HL-60 (cell line): ENCODE data around the gene L3MBTL1.

Experiments used
- DNase-seq, 2 experiments: peaks; one replicate each; pipeline ENCODE4 v3.0.0-alpha.2; 2010 to 2020; ENCODE audit warnings: low read depth in 1 of 2, low spot score in 1 of 2
- H3K27ac ChIP-seq: fragments of 250-450 bp; sonication (Bioruptor Pico); replicated peaks from 2 replicates; pipeline ENCODE4 v1.5.1; 2020; ENCODE audit warnings: mild to moderate bottlenecking, moderate library complexity
- H3K27me3 ChIP-seq: fragments of 250-450 bp; sonication (Bioruptor Pico); 2 replicates; pipeline ENCODE4 v1.5.1; 2021; ENCODE audit warnings: mild to moderate bottlenecking, moderate library complexity; ENCODE audit not compliant: insufficient read depth, poor library complexity, severe bottlenecking
- H3K4me3 ChIP-seq: replicated peaks from 2 replicates; pipeline ENCODE4 v1.5.1; 2011; ENCODE audit warnings: mild to moderate bottlenecking, control low read depth, low read length; ENCODE audit not compliant: insufficient read depth
- GABPA ChIP-seq: IDR thresholded peaks from 2 replicates; pipeline ENCODE4 v1.6.1; 2012; ENCODE audit warnings: low read depth
- POLR2AphosphoS5 ChIP-seq: IDR thresholded peaks from 2 replicates; pipeline ENCODE4 v1.6.1; 2012; ENCODE audit warnings: low read depth
- SPI1 ChIP-seq: IDR thresholded peaks from 2 replicates; pipeline ENCODE4 v1.6.1; 2012; ENCODE audit warnings: low read depth, mild to moderate bottlenecking, borderline replicate concordance
- TF ChIP-seq, protein P1 (sequence below): IDR thresholded peaks from 2 replicates; pipeline ENCODE4 v1.6.1; 2012; ENCODE audit warnings: low read depth; ENCODE audit not compliant: insufficient replicate concordance
- TF ChIP-seq, protein P2 (sequence below): IDR thresholded peaks from one replicate; pipeline ENCODE4 v1.5.1; 2011; ENCODE audit warnings: low read length, control low read depth, inconsistent platforms; ENCODE audit not compliant: insufficient read depth

The L3MBTL1 gene

DNA sequence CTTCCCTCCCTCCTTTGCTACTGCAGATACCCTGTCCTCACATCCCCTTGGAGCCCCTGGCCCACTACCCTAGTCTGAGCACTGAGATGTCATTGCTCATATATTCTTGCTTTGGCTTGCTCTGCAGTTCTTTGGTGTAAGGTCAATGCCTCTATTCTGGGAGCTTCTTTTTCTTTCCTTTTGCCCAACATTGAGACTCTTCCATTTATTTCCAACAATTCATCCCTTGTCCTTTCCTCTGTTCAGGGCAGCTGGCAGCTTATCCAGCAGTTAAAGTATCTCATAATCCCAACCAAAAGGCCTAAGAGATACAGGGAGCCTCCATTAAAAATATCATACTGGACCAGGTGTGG lies 23.6 kb downstream of the L3MBTL1 start:
- no peak for DNase-seq
- no peak overlapping the region for H3K27ac ChIP-seq
- TF ChIP-seq, protein P1, sequence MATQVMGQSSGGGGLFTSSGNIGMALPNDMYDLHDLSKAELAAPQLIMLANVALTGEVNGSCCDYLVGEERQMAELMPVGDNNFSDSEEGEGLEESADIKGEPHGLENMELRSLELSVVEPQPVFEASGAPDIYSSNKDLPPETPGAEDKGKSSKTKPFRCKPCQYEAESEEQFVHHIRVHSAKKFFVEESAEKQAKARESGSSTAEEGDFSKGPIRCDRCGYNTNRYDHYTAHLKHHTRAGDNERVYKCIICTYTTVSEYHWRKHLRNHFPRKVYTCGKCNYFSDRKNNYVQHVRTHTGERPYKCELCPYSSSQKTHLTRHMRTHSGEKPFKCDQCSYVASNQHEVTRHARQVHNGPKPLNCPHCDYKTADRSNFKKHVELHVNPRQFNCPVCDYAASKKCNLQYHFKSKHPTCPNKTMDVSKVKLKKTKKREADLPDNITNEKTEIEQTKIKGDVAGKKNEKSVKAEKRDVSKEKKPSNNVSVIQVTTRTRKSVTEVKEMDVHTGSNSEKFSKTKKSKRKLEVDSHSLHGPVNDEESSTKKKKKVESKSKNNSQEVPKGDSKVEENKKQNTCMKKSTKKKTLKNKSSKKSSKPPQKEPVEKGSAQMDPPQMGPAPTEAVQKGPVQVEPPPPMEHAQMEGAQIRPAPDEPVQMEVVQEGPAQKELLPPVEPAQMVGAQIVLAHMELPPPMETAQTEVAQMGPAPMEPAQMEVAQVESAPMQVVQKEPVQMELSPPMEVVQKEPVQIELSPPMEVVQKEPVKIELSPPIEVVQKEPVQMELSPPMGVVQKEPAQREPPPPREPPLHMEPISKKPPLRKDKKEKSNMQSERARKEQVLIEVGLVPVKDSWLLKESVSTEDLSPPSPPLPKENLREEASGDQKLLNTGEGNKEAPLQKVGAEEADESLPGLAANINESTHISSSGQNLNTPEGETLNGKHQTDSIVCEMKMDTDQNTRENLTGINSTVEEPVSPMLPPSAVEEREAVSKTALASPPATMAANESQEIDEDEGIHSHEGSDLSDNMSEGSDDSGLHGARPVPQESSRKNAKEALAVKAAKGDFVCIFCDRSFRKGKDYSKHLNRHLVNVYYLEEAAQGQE, result no peak
- TF ChIP-seq GABPA (no peak), SPI1 (no peak), POLR2AphosphoS5 (no peak)
- TF ChIP-seq, protein P2, sequence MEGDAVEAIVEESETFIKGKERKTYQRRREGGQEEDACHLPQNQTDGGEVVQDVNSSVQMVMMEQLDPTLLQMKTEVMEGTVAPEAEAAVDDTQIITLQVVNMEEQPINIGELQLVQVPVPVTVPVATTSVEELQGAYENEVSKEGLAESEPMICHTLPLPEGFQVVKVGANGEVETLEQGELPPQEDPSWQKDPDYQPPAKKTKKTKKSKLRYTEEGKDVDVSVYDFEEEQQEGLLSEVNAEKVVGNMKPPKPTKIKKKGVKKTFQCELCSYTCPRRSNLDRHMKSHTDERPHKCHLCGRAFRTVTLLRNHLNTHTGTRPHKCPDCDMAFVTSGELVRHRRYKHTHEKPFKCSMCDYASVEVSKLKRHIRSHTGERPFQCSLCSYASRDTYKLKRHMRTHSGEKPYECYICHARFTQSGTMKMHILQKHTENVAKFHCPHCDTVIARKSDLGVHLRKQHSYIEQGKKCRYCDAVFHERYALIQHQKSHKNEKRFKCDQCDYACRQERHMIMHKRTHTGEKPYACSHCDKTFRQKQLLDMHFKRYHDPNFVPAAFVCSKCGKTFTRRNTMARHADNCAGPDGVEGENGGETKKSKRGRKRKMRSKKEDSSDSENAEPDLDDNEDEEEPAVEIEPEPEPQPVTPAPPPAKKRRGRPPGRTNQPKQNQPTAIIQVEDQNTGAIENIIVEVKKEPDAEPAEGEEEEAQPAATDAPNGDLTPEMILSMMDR, result no peak

DNA sequence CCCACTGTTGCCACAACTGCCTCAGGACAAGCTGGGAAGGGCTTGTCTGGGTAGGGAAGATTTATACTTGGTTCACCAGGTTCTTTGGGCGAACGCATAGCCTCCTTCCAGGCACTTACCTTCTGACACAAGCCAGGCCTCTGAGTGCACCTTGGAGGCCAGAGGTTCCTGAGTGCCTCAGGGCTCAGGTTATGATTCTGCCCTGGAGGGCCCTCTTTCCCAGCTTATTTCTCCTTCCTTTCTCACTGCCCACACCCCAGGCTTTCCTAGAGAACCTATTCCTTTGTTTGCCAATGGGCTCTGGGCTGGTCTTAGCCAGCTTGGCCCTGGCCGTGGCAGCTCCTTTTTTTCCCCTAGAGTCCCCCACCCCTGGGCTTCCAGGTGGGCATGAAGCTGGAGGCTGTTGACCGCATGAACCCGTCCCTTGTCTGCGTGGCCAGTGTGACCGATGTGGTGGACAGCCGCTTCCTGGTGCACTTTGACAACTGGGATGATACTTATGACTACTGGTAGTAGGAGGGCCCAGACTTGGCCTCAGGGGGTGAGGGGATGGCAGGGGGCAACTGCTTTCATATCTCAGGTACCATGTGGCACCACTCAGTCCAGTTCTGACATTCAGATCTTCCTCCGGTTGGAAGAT lies 25.0 kb downstream of the L3MBTL1 start:
- no peak for TF ChIP-seq GABPA
- TF ChIP-seq, protein P2, result no peak
- no peak for TF ChIP-seq POLR2AphosphoS5
- H3K4me3 ChIP-seq, result no peak overlapping the region
- DNase-seq, result no peak
- H3K27me3 ChIP-seq, result no peaks in the 10 kb centered on the region
- no peak overlapping the region for H3K27ac ChIP-seq

More for the DNA sequence above, 23.6 kb downstream of the L3MBTL1 start:
- no peak overlapping the region for H3K4me3 ChIP-seq
- no peaks in the 10 kb centered on the region for H3K27me3 ChIP-seq

DNA sequence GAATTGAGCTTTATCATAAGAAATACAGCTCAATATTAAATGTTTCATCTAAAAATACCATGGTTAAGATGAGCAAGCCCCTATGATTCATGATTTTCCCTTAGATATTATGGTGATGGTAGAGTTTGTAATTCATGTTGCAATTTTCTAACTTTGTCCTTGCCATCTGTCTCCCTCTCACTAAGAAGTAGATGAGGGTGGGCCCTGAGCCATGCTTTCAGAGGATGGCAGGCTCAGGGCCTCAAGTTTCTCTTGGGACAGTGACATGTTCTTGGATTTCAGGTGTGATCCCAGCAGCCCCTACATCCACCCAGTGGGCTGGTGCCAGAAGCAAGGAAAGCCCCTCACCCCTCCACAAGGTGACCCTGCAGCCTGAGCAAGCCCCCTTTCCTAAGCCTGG lies 25.6 kb downstream of the L3MBTL1 start:
- no peak for DNase-seq
- TF ChIP-seq, protein P2, result no peak
- TF ChIP-seq SPI1 (no peak), GABPA (no peak), POLR2AphosphoS5 (no peak)
- TF ChIP-seq, protein P1, result no peak

DNA sequence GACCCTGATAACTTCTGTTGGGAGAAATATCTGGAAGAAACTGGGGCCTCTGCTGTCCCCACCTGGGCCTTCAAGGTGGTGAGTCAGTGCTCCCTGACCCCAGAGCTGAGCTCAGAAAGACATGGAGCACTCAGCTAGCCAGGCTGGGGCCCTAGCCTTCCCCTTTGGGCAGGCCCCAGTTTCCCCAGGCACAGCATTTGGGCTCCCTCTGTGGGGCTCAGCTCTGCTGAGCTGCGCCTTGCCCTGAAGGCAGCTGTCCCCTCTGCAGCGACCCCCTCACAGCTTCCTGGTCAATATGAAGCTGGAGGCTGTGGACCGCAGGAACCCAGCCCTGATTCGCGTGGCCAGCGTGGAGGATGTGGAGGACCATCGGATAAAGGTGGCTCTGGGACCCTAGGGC lies 26.5 kb downstream of the L3MBTL1 start:
- Histone ChIP-seq H3K4me3 (no peak overlapping the region), H3K27ac (no peak overlapping the region), H3K27me3 (no peaks in the 10 kb centered on the region)
- DNase-seq, result no peak
- TF ChIP-seq GABPA (no peak), POLR2AphosphoS5 (no peak), SPI1 (no peak)
- TF ChIP-seq, protein P1, result no peak
- TF ChIP-seq, protein P2, result no peak

More for the DNA sequence above, 25.6 kb downstream of the L3MBTL1 start:
- H3K4me3 ChIP-seq, result no peak overlapping the region
- no peaks in the 10 kb centered on the region for H3K27me3 ChIP-seq
- H3K27ac ChIP-seq, result no peak overlapping the region
